ENCODE results near the gene SDCBP2. TPM values are rescaled to one million over a fixed set of nuclear protein-coding genes. Genes with fewer than 3 reads are reported as not detected.
A peak's percentile ranks its signal among the peaks of the same experiment; 100 is the strongest.

The SDCBP2 gene
- total and polyA plus RNA-seq, 4 donors: 1.9 to 6.1 (median 4.7) TPM

DNA sequence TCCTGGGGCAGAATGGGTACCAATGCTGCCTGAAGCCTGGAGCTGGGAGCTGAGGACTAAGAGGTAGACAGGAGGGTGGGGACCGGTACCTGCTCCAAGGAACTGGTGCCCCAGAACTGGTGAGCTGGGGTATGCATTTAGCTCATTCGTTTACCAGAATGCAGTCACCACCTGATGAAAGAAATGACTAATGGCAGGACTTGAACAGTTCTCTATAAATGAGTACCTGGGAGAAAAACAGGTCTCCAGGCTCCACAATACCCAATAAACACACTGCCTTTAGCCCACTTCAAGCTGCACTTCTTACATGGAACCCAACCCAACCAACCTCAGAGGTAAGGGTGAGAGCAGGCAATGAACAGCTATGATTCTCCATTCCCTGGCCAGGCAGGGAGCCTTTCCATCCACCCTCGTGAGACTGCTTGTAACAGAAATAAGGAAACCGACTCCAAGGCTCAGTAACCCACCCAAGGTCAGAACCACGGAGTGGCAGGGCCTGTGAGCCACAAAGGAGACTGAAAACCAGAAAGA, 48.5 kb upstream of the SDCBP2 start:
- peak overlapping the region in 1 of 2 donors; percentile 2 for H3K9ac ChIP-seq (ENCODE audit: low read depth in 1 of 2, low read length in 2 of 2)
- no peaks in the 10 kb centered on the region for H3K27me3 ChIP-seq (ENCODE audit: control insufficient read depth in 4 of 4, insufficient read depth in 4 of 4, low read length in 3 of 4)
- H3K9me3 ChIP-seq (ENCODE audit: control insufficient read depth in 4 of 4, low read length in 3 of 4): no peaks in the 10 kb centered on the region
- TF ChIP-seq NR2F2 (IDR thresholded peaks at IDR 0.05) (no peak), SP1 (IDR thresholded peaks at IDR 0.05) (no peak), YY1 (IDR thresholded peaks at IDR 0.05) (no peak), FOXA2 (IDR thresholded peaks at IDR 0.05) (no peak), EGR1 (IDR thresholded peaks at IDR 0.05; ENCODE audit: low read depth in 2 of 2) (no peak), RAD21 (IDR thresholded peaks at IDR 0.05) (no peak), HNF4G (IDR thresholded peaks at IDR 0.05) (no peak)
- TF ChIP-seq, protein P1, sequence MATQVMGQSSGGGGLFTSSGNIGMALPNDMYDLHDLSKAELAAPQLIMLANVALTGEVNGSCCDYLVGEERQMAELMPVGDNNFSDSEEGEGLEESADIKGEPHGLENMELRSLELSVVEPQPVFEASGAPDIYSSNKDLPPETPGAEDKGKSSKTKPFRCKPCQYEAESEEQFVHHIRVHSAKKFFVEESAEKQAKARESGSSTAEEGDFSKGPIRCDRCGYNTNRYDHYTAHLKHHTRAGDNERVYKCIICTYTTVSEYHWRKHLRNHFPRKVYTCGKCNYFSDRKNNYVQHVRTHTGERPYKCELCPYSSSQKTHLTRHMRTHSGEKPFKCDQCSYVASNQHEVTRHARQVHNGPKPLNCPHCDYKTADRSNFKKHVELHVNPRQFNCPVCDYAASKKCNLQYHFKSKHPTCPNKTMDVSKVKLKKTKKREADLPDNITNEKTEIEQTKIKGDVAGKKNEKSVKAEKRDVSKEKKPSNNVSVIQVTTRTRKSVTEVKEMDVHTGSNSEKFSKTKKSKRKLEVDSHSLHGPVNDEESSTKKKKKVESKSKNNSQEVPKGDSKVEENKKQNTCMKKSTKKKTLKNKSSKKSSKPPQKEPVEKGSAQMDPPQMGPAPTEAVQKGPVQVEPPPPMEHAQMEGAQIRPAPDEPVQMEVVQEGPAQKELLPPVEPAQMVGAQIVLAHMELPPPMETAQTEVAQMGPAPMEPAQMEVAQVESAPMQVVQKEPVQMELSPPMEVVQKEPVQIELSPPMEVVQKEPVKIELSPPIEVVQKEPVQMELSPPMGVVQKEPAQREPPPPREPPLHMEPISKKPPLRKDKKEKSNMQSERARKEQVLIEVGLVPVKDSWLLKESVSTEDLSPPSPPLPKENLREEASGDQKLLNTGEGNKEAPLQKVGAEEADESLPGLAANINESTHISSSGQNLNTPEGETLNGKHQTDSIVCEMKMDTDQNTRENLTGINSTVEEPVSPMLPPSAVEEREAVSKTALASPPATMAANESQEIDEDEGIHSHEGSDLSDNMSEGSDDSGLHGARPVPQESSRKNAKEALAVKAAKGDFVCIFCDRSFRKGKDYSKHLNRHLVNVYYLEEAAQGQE (IDR thresholded peaks at IDR 0.05): no peak
- TF ChIP-seq, protein P2, sequence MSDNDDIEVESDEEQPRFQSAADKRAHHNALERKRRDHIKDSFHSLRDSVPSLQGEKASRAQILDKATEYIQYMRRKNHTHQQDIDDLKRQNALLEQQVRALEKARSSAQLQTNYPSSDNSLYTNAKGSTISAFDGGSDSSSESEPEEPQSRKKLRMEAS (IDR thresholded peaks at IDR 0.05): no peak
- peak overlapping the region; percentile 14 to 38 for H3K27ac ChIP-seq (ENCODE audit: low read depth in 1 of 2, low read length in 2 of 2)
- peaks cover 0 to 4% (median 2%) of the 10 kb centered on the region in 4 donors for H3K36me3 ChIP-seq (ENCODE audit: control insufficient read depth in 4 of 4, insufficient read depth in 3 of 4, low read depth in 1 of 4, low read length in 3 of 4)
- no peak overlapping the region for H3K4me3 ChIP-seq (ENCODE audit: low read depth in 1 of 3, low read length in 3 of 3)
- DNase-seq (ENCODE audit: low spot score): no peak
- 84% methylated on average over 5 of the region's 5 CpGs for WGBS
- H3K4me1 ChIP-seq (ENCODE audit: control insufficient read depth in 4 of 4, insufficient read depth in 4 of 4, low read length in 3 of 4): peaks cover 4 to 51% (median 25%) of the 10 kb centered on the region in 4 donors

DNA sequence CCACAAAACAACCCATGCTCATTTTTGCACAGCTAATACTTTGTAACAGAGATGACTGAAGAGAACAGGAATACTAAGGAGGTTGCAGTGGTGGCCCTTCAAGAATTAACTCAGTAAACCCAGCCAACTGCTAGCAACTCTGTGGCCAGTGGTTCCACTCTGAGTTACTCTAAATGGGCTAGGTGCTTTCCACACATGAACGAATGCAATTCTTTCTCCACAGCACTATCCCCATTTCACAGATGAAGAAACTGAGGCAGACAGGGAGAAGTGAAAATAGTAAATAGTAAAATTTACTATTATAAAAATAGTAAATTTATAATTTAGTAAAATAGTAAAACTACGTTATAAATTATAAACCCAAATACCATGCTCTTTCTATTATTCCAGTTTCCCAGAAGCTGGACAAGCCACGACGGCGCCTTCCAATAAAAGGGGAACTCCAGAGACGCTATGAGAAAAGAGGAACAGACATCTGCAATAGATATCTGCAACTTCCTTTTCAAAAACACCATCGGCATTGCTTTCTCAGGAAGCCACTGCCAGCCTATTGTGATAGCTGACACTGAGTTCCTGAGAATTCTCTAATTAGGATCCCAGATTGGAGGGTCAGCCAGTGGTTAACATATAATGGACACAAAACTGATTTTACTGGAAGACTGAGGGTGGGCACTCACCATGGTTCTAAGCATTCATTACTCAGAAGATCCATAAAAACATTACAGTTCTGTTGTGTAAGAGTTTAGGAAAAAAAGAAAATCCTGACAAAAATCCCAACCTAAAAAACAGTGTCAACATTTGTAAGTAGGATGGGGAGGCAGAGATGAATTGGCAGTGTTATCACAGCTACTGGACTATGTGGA, 47.7 kb upstream of the SDCBP2 start:
- 68% methylated on average over 7 of the region's 7 CpGs for WGBS
- peaks cover 4 to 46% (median 21%) of the 10 kb centered on the region in 4 donors for H3K4me1 ChIP-seq (ENCODE audit: control insufficient read depth in 4 of 4, insufficient read depth in 4 of 4, low read length in 3 of 4)
- no peak for DNase-seq (ENCODE audit: low spot score)
- H3K27ac ChIP-seq (ENCODE audit: low read depth in 1 of 2, low read length in 2 of 2): peak overlapping the region in 1 of 2 donors; percentile 38
- peak in 1 of 2 donors; percentile 36 for TF ChIP-seq HNF4A (conservative IDR thresholded peaks at IDR 0.05)
- TF ChIP-seq JUND (IDR thresholded peaks at IDR 0.05): no peak
- H3K27me3 ChIP-seq (ENCODE audit: control insufficient read depth in 4 of 4, insufficient read depth in 4 of 4, low read length in 3 of 4): no peaks in the 10 kb centered on the region
- no peaks in the 10 kb centered on the region for H3K9me3 ChIP-seq (ENCODE audit: control insufficient read depth in 4 of 4, low read length in 3 of 4)
- H3K4me3 ChIP-seq (ENCODE audit: low read depth in 1 of 3, low read length in 3 of 3): no peak overlapping the region
- H3K36me3 ChIP-seq (ENCODE audit: control insufficient read depth in 4 of 4, insufficient read depth in 3 of 4, low read depth in 1 of 4, low read length in 3 of 4): peaks cover 3 to 7% (median 3%) of the 10 kb centered on the region in 4 donors
- peak overlapping the region in 1 of 2 donors; percentile 2 for H3K9ac ChIP-seq (ENCODE audit: low read depth in 1 of 2, low read length in 2 of 2)

DNA sequence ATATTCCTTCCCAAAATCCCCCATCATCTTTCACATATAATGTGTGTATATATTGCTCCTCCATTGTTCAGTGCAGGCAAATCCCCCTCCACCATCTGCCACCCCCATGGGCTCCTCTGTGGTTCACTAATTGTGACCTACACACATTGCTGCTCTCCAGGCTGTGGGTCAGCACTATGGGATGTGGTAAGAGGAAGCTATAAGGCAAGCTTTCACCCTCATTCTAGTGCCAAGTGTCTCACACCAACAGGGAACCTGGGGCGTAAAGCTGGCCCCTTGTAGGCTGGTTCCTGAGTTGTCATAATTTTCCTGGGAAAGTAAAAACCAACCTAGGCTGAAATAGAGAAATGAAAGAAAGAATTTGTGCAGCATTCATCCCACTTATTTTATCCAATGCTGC, 47.1 kb upstream of the SDCBP2 start:
- Histone ChIP-seq H3K4me1 (ENCODE audit: control insufficient read depth in 4 of 4, insufficient read depth in 4 of 4, low read length in 3 of 4) (peaks cover 4 to 44% (median 21%) of the 10 kb centered on the region in 4 donors), H3K27ac (ENCODE audit: low read depth in 1 of 2, low read length in 2 of 2) (no peak overlapping the region), H3K4me3 (ENCODE audit: low read depth in 1 of 3, low read length in 3 of 3) (no peak overlapping the region), H3K27me3 (ENCODE audit: control insufficient read depth in 4 of 4, insufficient read depth in 4 of 4, low read length in 3 of 4) (no peaks in the 10 kb centered on the region), H3K9ac (ENCODE audit: low read depth in 1 of 2, low read length in 2 of 2) (no peak overlapping the region), H3K9me3 (ENCODE audit: control insufficient read depth in 4 of 4, low read length in 3 of 4) (no peaks in the 10 kb centered on the region), H3K36me3 (ENCODE audit: control insufficient read depth in 4 of 4, insufficient read depth in 3 of 4, low read depth in 1 of 4, low read length in 3 of 4) (peaks cover 3 to 7% (median 7%) of the 10 kb centered on the region in 4 donors)
- WGBS: 77% methylated on average over 1 of the region's 1 CpG
- DNase-seq (ENCODE audit: low spot score): no peak
- TF ChIP-seq NR2F2 (IDR thresholded peaks at IDR 0.05) (no peak), GABPA (IDR thresholded peaks at IDR 0.05 in 1 of 2, conservative IDR thresholded peaks at IDR 0.05 in 1 of 2) (no peak), SP1 (IDR thresholded peaks at IDR 0.05) (no peak), HNF4G (IDR thresholded peaks at IDR 0.05) (no peak), YY1 (IDR thresholded peaks at IDR 0.05) (no peak), HNF4A (conservative IDR thresholded peaks at IDR 0.05) (no peak), TAF1 (conservative IDR thresholded peaks at IDR 0.05) (no peak), RAD21 (IDR thresholded peaks at IDR 0.05) (no peak), EGR1 (IDR thresholded peaks at IDR 0.05; ENCODE audit: low read depth in 2 of 2) (no peak), JUND (IDR thresholded peaks at IDR 0.05) (no peak), RXRA (IDR thresholded peaks at IDR 0.05) (no peak), FOXA1 (IDR thresholded peaks at IDR 0.05) (no peak), FOXA2 (IDR thresholded peaks at IDR 0.05) (no peak)
- TF ChIP-seq, protein P3, sequence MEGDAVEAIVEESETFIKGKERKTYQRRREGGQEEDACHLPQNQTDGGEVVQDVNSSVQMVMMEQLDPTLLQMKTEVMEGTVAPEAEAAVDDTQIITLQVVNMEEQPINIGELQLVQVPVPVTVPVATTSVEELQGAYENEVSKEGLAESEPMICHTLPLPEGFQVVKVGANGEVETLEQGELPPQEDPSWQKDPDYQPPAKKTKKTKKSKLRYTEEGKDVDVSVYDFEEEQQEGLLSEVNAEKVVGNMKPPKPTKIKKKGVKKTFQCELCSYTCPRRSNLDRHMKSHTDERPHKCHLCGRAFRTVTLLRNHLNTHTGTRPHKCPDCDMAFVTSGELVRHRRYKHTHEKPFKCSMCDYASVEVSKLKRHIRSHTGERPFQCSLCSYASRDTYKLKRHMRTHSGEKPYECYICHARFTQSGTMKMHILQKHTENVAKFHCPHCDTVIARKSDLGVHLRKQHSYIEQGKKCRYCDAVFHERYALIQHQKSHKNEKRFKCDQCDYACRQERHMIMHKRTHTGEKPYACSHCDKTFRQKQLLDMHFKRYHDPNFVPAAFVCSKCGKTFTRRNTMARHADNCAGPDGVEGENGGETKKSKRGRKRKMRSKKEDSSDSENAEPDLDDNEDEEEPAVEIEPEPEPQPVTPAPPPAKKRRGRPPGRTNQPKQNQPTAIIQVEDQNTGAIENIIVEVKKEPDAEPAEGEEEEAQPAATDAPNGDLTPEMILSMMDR (IDR thresholded peaks at IDR 0.05; ENCODE audit: low read depth, low read length, missing input control): no peak
- TF ChIP-seq, protein P4, sequence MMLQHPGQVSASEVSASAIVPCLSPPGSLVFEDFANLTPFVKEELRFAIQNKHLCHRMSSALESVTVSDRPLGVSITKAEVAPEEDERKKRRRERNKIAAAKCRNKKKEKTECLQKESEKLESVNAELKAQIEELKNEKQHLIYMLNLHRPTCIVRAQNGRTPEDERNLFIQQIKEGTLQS (IDR thresholded peaks at IDR 0.05): no peak
- TF ChIP-seq, protein P2 (IDR thresholded peaks at IDR 0.05): no peak
